T-helper 2 cell (primary cell): ENCODE results near the gene DEFB125.
"Not testable (repeated sequence)": the region's sequence is repeated elsewhere in the genome, so short reads cannot be mapped to it uniquely, and the experiment has no call there.

Experiments used
- DNase-seq, 5 experiments: peaks; one replicate each; pipeline versions ENCODE4 v3.0.0 to v3.0.0-alpha.2; 2012 to 2022
- total RNA-seq, 2 donors: gene quantifications; one replicate each; lab custom pipeline; 2026; lab: John Stamatoyannopoulos, UW

The DEFB125 gene, protein sequence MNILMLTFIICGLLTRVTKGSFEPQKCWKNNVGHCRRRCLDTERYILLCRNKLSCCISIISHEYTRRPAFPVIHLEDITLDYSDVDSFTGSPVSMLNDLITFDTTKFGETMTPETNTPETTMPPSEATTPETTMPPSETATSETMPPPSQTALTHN
- total RNA-seq = 0 to 0.31 reads per million in 2 donors

DNA sequence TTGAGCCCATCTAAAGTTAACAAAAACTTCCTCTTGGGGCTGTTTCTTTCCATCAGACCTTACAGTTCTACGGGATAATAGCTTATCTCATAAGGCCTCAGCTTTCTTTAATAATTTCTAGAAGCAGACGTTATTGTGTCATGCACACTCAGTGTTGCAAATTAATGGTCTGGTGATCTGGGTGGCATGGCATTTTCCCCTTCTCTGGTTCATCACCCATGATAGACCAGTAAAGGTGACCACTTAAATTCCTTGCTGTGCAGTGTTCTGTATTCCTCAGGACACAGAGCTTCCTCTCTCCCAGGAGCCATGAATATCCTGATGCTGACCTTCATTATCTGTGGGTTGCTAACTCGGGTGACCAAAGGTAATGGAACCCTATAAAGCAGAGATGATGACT, at the start of gene DEFB125:
Gene DEFB125, plus strand, starts transcription at position 272 of the 400 bp plus-strand sequence. Its CDS starts 38 bp downstream, at position 310.
- DNase-seq = no peak

DNA sequence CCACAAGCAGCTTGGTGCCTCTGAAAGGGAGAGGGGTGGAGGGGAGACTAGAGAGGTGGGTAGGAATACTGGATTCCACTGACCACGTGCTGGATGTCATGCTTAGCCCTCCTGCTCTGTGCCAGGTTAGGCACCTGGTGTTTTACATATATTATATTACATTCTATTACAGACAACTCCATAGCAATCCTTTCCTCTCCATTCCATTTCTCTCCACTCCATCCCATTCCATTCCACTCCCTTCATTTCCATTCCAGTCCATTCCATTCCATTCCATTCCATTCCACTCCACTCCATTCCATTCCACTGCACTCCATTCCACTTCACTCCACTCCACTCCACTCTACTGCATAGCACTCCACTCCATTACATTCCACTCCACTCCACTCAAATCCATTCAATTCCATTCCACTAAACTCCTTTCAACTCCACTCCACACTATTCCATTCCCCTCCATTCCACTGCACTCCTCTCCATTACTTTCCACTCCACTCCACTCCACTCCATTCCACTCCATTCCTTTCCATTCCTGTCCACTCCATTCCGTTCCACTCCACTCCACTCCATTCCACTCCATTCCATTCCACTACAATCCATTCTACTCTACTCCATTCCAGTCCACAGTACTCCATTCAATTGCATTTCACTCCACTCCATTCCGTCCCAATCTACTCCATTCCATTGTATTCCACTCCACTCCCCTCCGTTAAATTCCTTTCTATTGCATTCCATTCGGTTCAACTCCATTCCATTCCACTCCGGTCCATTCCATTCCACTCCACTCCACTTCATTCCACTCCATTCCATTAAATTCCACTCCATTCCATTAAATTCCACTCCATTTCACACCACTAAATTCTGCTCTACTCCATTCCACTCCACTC, 27.2 kb upstream of the DEFB125 start:
- DNase-seq = no peak

DNA sequence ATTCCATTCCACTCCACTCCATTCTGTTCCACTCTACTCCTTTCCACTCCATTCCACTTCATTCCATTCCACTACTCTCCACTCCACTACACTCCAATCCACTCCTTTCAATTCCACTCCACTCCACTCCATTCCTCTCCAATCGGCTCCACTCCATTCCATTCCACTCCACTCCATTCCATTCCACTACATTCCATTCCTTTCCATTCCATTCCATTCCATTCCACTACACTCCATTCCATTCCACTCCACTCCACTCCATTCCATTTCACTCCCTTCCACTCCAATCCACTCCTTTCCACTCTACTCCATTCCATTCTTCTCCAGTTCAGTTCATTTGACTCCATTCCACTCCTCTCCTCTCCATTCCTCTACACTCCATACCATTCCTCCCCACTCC, 26.2 kb upstream of the DEFB125 start:
- DNase-seq = no peak

DNA sequence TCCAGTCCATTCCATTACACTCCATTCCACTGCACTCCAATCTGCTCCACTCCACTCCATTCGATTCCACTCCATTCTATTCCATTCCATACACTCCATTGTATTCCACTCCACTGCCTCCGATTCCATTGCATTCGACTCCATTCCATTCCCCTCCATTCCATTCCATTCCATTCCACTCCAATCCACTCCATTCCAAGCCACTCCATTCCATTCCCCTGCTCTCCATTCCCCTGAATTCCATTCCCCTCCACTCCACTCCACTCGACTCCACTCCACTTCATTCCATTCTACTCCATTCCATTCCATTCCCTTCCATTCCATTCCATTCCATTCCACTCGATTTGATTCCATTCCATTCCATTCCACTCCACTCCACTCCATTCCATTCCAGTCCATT, 25.7 kb upstream of the DEFB125 start:
- DNase-seq = no peak

DNA sequence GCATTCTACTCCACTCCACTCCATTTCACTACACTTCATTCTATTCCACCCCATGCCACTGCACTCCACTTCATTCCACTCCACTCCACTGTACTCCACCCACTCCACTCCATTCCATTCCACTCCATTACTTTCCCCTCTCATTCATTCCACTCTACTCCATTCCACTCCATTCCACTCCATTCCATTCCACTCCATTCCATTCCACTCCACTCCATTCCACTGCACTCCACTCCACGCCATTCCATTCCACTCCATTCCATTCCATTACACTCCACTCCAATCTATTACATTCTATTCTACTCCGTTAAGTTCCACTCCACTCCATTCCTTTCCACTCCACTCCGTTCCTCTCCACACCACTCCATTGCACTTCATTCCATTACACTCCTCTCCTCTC, 25.0 kb upstream of the DEFB125 start:
- no peak for DNase-seq

DNA sequence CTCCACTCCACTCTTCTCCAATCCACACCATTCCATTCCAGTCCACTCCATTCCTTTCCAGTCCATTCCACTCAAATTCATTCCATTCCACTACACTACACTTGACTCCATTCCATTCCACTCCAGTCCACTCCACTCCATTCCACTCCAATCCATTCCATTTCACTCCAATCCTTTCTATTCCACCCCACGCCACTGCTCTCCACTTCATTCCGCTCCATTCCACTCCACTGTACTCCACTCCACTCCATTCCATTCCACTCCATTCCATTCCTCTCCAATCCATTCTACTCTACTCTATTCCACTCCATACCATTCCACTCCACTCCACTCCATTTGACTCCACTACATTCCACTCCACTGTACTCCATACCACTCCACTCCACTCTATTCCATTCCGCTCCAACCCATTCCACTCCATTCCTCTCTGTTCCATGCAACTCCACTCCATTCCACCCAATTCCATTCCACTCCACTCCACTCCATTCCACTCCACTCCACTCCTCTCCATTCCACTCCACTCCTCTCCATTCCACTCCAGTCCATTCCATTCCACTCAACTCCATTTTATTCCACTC, 23.4 kb upstream of the DEFB125 start:
- no peak for DNase-seq

DNA sequence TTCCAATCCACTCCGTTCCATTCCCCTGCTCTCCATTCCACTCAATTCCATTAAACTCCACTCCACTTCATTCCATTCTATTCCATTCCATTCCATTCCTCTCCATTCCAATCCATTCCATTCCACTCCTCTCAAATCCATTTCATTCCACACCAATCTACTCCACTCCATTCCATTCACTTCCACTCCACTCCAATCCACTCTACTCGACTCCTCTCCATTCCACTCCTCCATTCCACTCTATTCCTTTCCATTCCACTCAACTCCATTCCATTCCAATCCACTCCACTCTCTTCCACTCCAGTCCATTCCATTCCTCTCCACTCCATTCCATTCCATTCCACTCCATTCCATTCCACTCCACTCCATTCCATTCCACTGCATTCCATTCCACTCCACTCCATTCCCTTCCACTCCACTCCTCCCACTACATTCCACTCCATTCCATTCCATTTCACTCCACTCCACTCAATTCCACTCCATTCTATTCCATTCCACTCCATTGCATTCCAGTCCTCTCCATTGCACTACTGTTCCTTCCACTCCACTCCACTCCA, 22.6 kb upstream of the DEFB125 start:
- no peak for DNase-seq

DNA sequence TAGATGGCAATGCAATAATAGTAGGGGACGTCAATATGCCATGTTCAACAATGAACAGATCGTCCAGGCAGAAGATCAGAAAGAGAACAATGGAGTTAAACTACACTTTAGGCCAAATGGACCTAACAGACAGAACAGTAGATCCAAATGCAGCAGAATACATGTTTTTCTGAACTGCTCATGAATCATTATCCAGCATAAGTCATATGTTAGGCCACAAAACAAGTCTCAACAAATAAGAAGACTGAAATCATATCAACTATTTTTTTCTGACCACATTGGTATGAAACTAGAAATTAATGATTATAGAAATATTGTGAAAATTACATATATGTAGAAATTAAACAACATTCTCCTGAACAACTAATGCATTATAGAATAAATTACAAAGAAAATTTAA, 10.2 kb upstream of the DEFB125 start:
- no peak for DNase-seq

DNA sequence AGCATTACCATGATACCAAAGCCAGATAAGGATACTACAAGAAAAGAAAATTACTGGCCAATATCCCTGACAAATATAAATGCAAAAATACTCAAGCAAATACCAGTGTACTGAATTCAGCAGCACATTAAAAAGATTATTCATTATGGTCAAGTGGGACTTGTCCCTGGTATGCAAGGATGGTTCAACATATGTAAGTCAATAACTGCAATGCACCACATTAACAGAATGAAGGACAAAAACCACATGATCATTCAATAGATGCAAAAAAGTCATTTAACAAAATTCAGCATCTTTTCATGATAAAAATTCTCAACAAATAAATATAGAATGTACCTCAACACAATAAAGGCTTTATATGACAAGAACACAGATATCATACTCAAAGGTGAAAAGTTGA, 9.1 kb upstream of the DEFB125 start:
- no peak for DNase-seq

DNA sequence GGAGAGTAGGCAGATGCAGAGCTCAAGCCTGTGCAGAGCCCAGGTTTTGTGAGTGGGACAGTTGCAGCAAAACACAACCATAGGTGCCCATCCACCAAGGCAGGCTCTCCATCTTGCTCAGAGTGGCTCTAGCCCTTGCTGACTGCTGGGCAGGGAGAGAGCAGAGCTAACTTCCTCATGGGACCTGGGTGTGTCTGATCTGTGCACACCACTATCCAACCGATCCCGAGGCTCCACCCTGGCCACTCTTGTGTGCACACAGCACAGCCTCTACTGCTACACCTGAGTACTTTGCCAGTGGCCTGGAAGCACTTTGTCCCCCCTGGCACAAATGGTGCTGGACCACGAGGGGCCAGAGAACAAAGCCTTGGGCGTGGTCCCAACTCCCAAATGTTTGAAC, 7.9 kb upstream of the DEFB125 start:
- no peak for DNase-seq

DNA sequence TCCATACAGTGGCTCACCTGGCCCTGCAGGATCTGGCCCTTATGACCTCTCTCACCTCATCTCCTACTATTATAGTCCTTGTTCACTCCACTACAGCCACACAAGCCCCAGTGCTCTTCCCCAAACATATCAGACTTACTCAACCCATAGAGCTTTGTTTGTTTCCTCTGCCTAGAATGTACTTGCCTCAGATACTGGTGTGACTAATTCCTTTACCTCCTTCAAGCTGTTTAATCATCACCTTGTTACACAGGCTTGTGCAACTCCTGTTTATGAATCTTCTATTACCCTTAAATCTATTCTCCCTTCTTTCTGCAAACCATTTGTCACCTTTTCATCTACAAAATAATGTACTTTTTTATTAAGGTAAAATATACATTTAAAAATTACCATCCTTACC, 3.2 kb downstream of the DEFB125 start:
- no peak for DNase-seq

DNA sequence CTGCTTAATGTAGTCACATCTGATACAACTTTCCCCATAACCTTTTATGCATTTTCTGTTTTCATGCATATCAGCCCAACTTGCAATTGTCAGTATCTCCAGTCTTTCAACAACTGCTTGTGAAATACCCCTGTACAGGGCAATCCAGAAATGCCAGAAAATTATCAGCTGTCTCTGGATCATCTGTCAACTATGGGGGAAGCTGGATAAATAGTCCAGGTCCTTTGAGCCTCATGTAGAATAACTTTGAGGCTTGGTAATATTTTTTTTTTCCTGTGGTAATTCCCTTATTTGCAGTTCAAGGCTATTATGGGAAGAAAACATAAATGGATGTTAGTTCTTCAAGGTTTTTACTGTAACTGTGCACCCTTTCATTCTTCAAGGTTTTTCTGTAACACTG, 6.2 kb downstream of the DEFB125 start:
- no peak for DNase-seq

DNA sequence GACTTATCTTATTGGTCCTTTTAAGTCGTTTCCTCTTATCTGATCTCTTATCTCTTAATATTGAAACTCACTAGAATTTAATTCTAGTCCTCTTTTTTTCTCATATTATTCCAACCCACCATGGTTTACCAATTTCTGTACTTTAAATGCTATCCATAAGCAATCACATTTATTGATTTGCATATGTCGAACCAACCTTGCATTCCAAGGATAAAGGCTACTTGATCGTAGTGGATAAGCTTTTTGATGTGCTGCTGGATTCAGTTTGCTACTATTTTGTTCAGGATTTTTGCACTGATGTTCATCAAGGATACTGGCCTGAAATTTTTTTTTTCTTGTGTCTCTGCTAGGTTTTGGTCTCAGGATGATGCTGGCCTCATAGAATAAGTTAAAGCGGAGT, 7.7 kb downstream of the DEFB125 start:
- DNase-seq = no peak

DNA sequence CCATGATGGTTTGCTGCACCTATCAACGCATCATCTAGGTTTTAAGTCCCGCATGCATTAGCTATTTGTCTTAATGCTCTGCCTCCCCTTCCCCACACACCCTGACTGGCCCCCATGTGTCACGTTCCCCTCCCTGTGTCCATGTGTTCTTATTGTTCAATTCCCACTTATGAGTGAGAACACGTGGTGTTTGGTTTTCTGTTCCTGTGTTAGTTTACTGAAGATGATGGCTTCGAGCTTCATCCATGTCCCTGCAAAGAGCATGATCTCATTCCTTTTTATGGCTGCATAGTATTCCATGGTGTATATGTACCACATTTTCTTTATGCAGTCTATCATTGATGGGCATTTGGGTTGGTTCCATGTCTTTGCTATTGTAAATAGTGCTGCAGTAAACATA, 10.2 kb downstream of the DEFB125 start:
- not testable (repeated sequence) for DNase-seq

DNA sequence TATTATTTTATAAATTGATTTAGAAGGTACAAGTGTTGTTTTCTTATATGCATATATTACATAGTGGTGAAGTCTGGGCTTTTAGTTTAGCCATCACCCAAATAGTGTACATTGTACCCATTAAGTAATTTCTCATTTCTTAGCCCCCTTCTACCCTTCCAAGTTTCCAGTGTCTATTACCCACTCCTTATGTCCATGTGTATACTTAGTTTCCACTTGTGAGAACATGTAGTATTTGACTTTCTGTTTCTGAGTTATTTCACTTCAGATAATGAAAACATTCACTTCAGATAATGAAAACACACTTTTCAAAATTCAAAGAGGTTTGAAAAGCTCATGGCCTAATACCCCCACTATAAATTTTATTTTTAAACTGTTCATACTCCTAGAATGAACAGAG, 14.5 kb downstream of the DEFB125 start:
- no peak for DNase-seq

DNA sequence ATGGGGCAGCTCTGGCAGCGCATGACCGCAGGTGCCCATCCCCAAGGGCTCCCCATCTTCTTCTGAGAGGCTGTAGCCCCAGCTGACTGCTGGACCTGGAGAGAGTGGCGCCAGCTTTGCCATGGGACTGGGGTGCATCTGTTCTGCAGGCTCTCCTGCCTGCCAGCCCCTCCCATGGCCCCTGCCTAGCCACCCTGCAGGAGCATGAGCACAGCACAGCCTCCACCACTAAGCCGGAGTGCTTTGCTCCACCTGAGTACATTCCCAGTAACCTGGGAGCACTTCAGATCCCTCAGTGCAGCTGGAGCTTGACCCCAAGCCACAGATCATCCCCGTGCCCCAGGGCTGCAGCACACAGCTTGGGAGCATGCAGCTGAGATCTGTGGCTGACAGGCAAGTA, 16.0 kb downstream of the DEFB125 start:
- no peak for DNase-seq

DNA sequence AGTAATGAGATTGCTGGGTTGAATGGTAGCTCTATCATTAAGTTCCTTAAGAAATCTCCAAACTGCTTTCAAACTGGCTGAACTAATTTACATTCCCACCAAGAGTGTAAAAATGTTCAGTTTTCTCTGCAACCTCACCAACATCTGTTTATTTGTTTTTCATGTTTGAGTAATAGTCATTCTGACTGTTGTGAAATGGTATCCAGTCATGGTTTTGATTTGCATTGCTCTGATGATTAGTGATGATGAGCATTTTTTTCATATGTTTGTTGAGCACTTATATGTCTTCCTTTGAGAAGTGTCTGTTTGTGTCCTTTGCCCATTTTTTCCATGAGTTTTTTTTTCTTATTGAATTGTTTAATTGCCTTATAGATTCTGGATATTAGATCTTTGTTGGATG, 24.9 kb downstream of the DEFB125 start:
- DNase-seq = no peak

DNA sequence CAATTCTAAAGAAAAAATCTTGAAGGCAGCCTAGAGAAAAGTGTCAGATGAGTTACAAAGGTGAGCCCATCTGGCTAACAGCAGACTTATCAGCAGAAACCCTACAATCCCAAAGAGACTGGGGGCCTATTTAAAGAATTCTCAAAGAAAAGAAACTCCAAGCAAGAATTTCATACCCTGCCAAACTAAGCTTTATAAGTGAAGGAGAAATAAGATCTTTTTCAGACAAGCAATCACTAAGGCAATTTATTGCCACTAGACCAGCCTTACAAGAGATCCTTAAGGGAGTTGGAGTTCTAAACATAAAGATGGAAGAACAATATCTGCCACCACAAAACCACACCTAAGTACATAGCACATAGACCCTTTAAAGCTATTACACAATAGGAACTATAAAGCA, 30.0 kb downstream of the DEFB125 start:
- DNase-seq = no peak

DNA sequence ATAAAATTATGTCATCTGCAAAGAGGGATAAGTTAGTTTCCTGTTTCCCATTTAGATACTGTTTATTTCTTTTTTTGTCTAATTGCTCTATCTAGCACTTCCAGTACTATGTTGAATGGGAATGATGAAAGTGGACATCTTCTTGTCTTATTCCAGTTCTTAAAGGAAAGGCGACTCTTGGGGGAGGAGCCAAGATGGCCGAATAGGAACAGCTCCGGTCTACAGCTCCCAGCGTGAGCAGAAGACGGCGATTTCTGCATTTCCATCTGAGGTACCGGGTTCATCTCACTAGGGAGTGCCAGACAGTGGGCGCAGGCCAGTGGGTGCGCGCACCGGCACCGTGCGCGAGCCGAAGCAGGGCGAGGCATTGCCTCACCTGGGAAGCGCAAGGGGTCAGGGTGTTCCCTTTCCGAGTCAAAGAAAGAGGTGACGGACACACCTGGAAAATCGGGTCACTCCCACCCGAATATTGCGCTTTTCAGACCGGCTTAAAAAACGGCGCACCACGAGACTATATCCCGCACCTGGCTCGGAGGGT, 42.4 kb downstream of the DEFB125 start:
- DNase-seq = not testable (repeated sequence)

DNA sequence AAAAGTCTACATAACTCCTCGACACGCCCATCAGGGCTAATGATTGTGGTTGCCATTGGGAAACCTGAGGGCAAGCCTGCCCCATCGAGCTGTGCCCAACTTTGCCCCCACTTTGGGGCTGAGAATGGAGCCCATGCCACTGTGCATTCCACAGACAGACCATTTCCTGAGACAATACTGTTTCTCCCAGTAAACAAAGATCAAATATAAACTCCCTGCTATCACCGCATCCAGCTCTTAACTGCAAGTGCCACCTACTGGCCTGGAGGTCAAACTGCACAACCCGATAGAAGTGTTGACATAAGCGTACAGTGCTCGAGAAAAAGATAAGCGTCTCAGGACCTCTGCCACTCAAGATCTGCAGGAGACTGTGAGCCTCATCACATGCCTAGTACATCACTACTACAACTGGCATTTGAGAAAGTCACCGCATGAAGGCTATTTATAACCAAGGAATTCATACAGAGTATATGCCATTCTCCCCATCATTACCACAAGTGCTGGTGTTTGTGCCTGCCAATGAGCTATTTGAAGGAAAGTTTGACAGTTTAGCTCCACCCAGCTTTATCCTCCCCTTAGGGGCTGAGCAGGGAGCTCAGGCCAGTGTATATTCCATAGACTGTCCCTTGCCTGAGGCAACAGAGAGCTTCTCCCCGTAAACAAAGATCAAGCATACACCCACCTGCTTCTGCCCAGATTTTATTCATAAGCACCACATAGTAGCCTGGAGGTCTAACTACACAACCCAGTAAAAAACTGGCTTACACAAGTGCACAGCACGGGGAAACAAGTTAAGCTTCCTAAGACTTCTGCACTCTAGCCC, 50.4 kb downstream of the DEFB125 start:
- DNase-seq = peak in 1 of 5 experiments; percentile 25

DNA sequence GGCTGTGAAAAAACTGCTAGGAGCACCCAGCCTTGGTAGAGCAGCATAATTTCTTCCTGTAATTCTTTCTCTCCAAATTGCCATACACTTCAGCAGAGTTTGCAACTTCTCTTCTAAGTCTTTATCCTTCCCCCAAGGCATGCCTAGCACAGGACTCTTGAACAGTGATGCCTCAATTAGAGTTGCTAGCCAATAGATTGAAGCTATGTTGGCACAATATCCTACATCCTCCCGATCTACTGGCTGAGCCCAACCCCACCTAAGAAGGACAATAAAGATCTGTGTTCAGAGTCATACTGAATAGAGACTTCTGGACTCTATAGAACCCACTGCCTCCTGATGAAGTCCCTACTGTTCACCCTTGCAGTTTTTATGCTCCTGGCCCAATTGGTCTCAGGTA, 54.8 kb downstream of the DEFB125 start, which contains the start of gene DEFB126:
Gene DEFB126, plus strand, starts transcription at position 301 of the 400 bp plus-strand sequence. Its CDS starts 39 bp downstream, at position 340.
- no peak for DNase-seq

DNA sequence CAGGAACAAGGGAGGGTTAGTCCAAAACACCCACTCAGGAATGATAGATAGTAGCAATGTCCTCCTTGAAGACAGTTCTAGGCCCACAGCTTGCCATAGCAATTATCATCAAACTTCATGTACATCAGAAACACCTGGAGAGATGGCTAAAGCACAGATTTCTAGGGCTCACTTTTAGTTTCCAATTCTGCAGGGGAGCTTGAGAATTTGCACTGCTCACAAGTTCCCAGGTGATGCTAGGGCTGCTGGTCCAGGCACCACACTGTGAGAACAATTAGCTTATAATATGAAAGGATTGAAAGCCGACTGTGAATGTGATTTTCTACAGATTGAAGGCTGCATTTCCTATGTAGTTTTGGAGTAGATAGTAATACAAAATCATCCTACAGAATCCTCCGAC, 58.4 kb downstream of the DEFB125 start:
- no peak for DNase-seq
